ENCODE data around the gene DNAAF9. TPM values are rescaled to one million over a fixed set of nuclear protein-coding genes. Genes with fewer than 3 reads are reported as not detected.

Gene DNAAF9
- total RNA-seq, 1 experiment from 2014 or later, result 2.3 TPM

DNA sequence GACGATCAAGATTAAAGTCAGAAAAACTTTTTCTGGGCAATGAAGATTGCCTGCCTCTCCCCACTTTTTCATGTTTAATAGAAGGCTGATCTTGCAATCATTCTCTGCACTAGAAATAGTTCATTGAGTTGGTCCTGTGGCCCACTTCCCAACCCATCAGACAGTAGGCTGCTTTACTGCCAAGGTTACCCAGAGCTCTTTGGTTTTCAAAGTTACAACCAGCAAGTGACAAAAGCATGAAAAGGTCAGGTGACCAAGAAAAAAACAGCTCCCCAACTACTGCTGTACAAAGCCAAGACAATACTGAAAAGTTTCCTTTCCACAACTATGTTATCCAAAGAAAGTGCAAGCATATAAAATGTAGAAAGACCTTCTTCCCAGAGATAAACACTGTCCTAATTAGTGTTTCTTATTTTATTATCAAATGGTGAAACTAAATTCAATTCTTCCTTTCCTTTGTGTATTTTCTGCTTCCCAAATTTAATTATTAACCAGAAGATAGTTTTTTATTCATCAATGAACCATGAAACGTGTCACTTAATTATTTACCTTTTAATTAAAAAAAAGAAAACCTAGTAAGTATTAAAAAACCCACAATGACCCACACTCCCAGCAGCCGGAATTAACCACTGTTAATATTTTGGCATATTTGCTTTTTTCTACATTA is 16.6 kb downstream of the DNAAF9 start:
- no peaks in the 10 kb centered on the region for H3K27me3 ChIP-seq (ENCODE audit: low read length)
- TF ChIP-seq EZH2 (IDR thresholded peaks at IDR 0.05; ENCODE audit: low read length, unreplicated experiment) (no peak), EZH2phosphoT487 (IDR thresholded peaks at IDR 0.05; ENCODE audit: borderline replicate concordance, low read length) (no peak)
- TF ChIP-seq, protein P1, sequence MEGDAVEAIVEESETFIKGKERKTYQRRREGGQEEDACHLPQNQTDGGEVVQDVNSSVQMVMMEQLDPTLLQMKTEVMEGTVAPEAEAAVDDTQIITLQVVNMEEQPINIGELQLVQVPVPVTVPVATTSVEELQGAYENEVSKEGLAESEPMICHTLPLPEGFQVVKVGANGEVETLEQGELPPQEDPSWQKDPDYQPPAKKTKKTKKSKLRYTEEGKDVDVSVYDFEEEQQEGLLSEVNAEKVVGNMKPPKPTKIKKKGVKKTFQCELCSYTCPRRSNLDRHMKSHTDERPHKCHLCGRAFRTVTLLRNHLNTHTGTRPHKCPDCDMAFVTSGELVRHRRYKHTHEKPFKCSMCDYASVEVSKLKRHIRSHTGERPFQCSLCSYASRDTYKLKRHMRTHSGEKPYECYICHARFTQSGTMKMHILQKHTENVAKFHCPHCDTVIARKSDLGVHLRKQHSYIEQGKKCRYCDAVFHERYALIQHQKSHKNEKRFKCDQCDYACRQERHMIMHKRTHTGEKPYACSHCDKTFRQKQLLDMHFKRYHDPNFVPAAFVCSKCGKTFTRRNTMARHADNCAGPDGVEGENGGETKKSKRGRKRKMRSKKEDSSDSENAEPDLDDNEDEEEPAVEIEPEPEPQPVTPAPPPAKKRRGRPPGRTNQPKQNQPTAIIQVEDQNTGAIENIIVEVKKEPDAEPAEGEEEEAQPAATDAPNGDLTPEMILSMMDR (conservative IDR thresholded peaks at IDR 0.05; ENCODE audit: low read depth, low read length), result no peak
- ATAC-seq (no peak), DNase-seq (no peak)
- H3F3A ChIP-seq (ENCODE audit: low read length, unreplicated experiment), result no peaks in the 10 kb centered on the region
- no peak overlapping the region for H3K4me2 ChIP-seq (ENCODE audit: low read length)
- H3K4me1 ChIP-seq (ENCODE audit: insufficient read depth, low read length), result no peaks in the 10 kb centered on the region
- peaks cover 12% of the 10 kb centered on the region for H3K9me3 ChIP-seq (ENCODE audit: low read length)
- no peak overlapping the region for H3K4me3 ChIP-seq (ENCODE audit: low read length)
- H4K20me1 ChIP-seq (ENCODE audit: low read length), result no peaks in the 10 kb centered on the region
- no peaks in the 10 kb centered on the region for H3K79me2 ChIP-seq (ENCODE audit: low read length)
- no peaks in the 10 kb centered on the region for H3K9me2 ChIP-seq (replicated peaks; ENCODE audit: low read length)
- ChIA-PET CTCF (no interaction called here), POLR2A (ENCODE audit: unreplicated experiment) (no interaction called here)
- intact Hi-C loops (cut with micrococcal nuclease), result no loop called here
- no TSS peak for BruUV-seq (replicated peaks)
- H3K36me3 ChIP-seq (ENCODE audit: low read depth, low read length), result no peaks in the 10 kb centered on the region; the same call in 1 of the 2 replicates
- H3K9ac ChIP-seq (ENCODE audit: low read length), result no peak overlapping the region
- no peak overlapping the region for H2AFZ ChIP-seq (ENCODE audit: low read length)
- H3K27ac ChIP-seq (ENCODE audit: low read length), result no peak overlapping the region

DNA sequence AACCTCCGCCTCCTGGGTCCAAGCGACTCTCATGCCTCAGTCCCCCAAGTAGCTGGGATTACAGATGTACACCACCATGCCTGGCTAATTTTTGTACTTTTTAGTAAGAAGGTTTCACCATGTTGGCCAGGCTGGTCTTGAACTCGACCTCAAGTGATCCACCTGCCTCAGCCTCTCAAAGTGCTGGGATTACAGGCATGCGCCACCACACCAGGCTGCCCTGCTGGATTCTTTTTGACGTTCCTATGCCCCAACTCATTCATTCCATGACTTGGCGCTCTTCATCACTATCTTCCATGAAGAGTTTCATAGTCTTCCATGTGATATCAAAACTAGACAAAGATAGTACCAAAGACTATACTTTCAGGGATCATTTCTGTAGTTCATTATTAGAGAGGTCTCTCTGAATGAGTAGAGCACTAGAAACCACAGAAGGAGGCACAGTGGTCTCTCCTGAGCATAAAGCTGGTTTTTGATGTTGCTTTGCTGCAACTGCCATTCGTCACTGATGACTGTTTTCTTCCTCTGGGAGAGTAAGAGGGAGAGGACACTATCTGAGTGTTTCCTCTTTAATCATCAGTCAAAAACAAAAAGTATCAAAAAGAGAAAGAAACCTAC is 23.5 kb downstream of the DNAAF9 start:
- Histone ChIP-seq H4K20me1 (ENCODE audit: low read length) (no peaks in the 10 kb centered on the region), H3K36me3 (ENCODE audit: low read depth, low read length) (no peaks in the 10 kb centered on the region; the same call in 1 of the 2 replicates), H3K4me2 (ENCODE audit: low read length) (no peak overlapping the region), H3F3A (ENCODE audit: low read length, unreplicated experiment) (no peaks in the 10 kb centered on the region), H3K4me1 (ENCODE audit: insufficient read depth, low read length) (no peaks in the 10 kb centered on the region), H3K27ac (ENCODE audit: low read length) (no peak overlapping the region), H3K79me2 (ENCODE audit: low read length) (no peaks in the 10 kb centered on the region), H3K9me2 (replicated peaks; ENCODE audit: low read length) (no peaks in the 10 kb centered on the region), H3K9ac (ENCODE audit: low read length) (no peak overlapping the region), H2AFZ (ENCODE audit: low read length) (no peak overlapping the region), H3K27me3 (ENCODE audit: low read length) (no peaks in the 10 kb centered on the region), H3K4me3 (ENCODE audit: low read length) (no peak overlapping the region), H3K9me3 (ENCODE audit: low read length) (peaks cover 14% of the 10 kb centered on the region)
- TF ChIP-seq EZH2 (IDR thresholded peaks at IDR 0.05; ENCODE audit: low read length, unreplicated experiment) (no peak), EZH2phosphoT487 (IDR thresholded peaks at IDR 0.05; ENCODE audit: borderline replicate concordance, low read length) (no peak)
- TF ChIP-seq, protein P1 (conservative IDR thresholded peaks at IDR 0.05; ENCODE audit: low read depth, low read length), result no peak
- intact Hi-C loops (cut with micrococcal nuclease), result no loop called here
- BruUV-seq (replicated peaks), result no TSS peak
- POLR2A ChIA-PET (ENCODE audit: unreplicated experiment), result no interaction called here
- ATAC-seq, result no peak
- no peak for DNase-seq
- CTCF ChIA-PET, result no interaction called here

DNA sequence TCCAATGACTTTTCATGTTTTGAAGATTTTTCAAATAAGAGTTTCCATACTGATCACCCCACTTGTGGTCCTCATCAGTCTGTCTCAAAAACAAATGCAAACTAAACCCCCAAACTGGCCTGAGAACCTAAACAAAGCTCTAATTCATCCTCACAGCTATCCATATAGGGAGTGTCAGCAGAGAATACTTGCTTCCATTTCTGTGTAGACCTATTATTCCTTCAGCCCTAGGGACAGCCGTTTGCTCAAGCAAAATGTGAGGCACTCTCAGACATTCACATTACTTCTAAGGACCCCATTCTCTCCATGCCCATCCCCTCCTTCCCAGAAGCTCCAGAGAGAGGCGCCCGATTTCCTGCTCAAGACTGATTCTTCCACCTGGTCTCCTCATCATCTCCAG is 24.6 kb downstream of the DNAAF9 start:
- ChIA-PET POLR2A (ENCODE audit: unreplicated experiment) (no interaction called here), CTCF (no interaction called here)
- H3K36me3 ChIP-seq (ENCODE audit: low read depth, low read length), result no peaks in the 10 kb centered on the region; the same call in 1 of the 2 replicates

More for the DNA sequence above, 24.6 kb downstream of the DNAAF9 start:
- no peak overlapping the region for H2AFZ ChIP-seq (ENCODE audit: low read length)
- H3K79me2 ChIP-seq (ENCODE audit: low read length), result no peaks in the 10 kb centered on the region
- H3K27ac ChIP-seq (ENCODE audit: low read length), result no peak overlapping the region
- no peak for TF ChIP-seq EZH2phosphoT487 (IDR thresholded peaks at IDR 0.05; ENCODE audit: borderline replicate concordance, low read length)
- TF ChIP-seq, protein P1 (conservative IDR thresholded peaks at IDR 0.05; ENCODE audit: low read depth, low read length), result no peak
- TF ChIP-seq EZH2 (IDR thresholded peaks at IDR 0.05; ENCODE audit: low read length, unreplicated experiment), result no peak
- no peak overlapping the region for H3K9ac ChIP-seq (ENCODE audit: low read length)
- no peaks in the 10 kb centered on the region for H3K9me2 ChIP-seq (replicated peaks; ENCODE audit: low read length)
- ATAC-seq, result no peak
- H3K4me2 ChIP-seq (ENCODE audit: low read length), result no peak overlapping the region
- no peak for DNase-seq
- intact Hi-C loops (cut with micrococcal nuclease), result no loop called here
- H3K4me3 ChIP-seq (ENCODE audit: low read length), result no peak overlapping the region
- H3F3A ChIP-seq (ENCODE audit: low read length, unreplicated experiment), result no peaks in the 10 kb centered on the region
- H3K27me3 ChIP-seq (ENCODE audit: low read length), result no peaks in the 10 kb centered on the region
- H3K9me3 ChIP-seq (ENCODE audit: low read length), result peaks cover 14% of the 10 kb centered on the region
- H4K20me1 ChIP-seq (ENCODE audit: low read length), result no peaks in the 10 kb centered on the region
- H3K4me1 ChIP-seq (ENCODE audit: insufficient read depth, low read length), result no peaks in the 10 kb centered on the region
- no TSS peak for BruUV-seq (replicated peaks)

All from PC-3 (cell line).